Measurements from ENCODE around the gene CPB2. TPM values are rescaled to one million over a fixed set of nuclear protein-coding genes. Genes with fewer than 3 reads are reported as not detected.

CPB2 gene
- total RNA-seq, 4 donors from 2014 or later = 0.28 TPM; not detected in 3

DNA sequence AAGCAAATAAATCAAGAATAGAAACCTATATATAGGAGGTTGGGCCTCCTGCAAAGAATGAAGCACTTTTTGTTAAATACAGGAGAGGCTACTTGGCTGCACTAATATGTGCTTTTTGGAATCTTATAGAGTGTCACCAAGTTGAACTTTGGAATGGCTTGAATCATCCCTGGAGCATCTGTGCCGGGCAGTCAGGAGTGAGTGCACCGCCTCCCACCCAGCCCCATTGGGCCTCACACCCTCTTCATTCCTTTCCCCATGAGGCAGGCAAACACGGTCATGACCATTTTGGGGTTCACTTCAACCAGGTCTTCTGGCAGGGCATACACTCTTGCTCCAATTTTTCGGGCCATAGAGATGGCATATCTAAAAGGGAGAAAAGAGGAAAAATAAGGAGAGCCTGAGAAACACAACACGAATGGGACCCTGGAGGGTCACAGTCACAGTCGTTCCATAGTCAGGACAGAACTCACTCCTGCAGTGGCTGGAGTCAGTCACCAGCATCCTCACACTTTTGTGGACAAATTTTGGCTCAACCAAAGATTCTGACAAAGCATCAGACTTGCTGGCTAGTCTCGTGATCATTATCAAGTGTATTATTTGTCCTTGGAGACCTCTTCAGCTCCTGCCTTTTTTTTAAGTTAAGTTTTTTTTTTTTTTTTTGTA is 22.7 kb upstream of the CPB2 start:
- TF ChIP-seq POLR2A (IDR thresholded peaks at IDR 0.05) (no peak), CTCF (IDR thresholded peaks at IDR 0.05) (no peak)
- no peak overlapping the region for H3K4me3 ChIP-seq
- H3K4me1 ChIP-seq = no peaks in the 10 kb centered on the region
- intact Hi-C loops (cut with DNase I; ENCODE audit: low total_unique reads) = no loop called here
- no peaks in the 10 kb centered on the region for H3K36me3 ChIP-seq
- no peaks in the 10 kb centered on the region for H3K27me3 ChIP-seq
- DNase-seq = no peak
- no peaks in the 10 kb centered on the region for H3K9me3 ChIP-seq
- no peak overlapping the region for H3K27ac ChIP-seq

DNA sequence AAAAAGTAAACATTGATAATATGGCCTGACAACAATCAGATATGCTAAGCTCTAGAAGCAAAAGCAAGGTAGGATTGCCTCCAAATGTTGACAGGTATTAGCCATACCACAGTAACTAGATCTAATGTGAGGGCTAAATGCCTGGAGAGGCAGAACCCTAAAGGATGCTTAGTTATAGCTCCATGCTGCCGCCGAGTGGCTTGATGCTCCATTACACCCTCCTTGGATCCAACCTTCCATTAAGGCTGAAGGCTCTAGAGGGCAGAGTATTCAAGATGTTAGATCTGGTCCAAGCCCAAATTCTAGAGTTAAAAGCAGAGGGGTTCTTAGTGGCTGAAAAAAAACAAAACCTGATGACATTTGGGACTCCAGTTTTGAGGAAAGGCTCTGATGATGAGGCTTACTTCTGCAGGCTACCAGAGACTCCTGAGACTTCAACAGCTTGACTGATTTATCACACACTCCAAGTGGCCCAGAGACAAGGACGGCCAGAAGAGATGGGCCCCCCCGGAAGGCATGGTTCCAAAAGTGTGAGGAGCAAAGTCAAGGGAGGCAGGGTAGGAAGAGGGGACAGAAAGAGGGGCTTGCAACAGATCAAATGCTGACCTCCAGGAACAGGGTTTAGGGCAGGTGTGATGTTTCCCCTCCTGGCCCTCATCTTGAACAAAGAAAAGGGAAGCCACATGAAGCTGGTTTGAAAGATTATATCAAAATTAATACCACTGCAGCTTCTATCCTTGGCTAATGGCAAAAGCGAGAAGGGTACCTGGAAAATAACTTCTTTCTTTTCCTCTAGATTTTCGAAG is 21.9 kb upstream of the CPB2 start:
- intact Hi-C loops (cut with DNase I; ENCODE audit: low total_unique reads) = no loop called here
- H3K4me1 ChIP-seq = no peaks in the 10 kb centered on the region
- no peaks in the 10 kb centered on the region for H3K27me3 ChIP-seq
- no peak overlapping the region for H3K27ac ChIP-seq
- H3K9me3 ChIP-seq = no peaks in the 10 kb centered on the region
- H3K36me3 ChIP-seq = no peaks in the 10 kb centered on the region
- peak in 1 of 2 donors; percentile 51 for DNase-seq
- no peak overlapping the region for H3K4me3 ChIP-seq
- TF ChIP-seq POLR2A (IDR thresholded peaks at IDR 0.05) (no peak), CTCF (IDR thresholded peaks at IDR 0.05) (peak; percentile 10 to 55 (median 46))

DNA sequence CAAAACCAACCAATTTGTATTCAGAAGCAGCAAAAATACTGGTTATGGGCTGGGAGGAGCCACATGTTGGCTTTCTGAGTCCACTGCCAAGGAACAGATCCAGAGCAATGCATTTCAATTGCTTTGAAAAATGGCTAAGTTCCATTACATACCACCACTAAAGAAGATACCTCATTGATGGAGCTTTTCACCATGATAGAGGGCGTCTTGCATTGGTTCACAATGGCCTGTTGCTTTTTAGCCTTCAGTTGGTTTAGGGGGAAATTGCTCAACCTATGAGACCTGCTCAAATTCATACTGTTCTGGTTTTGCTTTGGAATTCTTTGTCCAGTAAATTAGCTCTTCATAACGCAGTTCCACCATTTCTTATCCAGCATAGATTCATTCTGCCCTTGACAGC is 21.2 kb upstream of the CPB2 start:
- no peak for DNase-seq
- Histone ChIP-seq H3K27ac (no peak overlapping the region), H3K36me3 (no peaks in the 10 kb centered on the region), H3K9me3 (no peaks in the 10 kb centered on the region), H3K27me3 (no peaks in the 10 kb centered on the region), H3K4me1 (no peaks in the 10 kb centered on the region), H3K4me3 (no peak overlapping the region)
- TF ChIP-seq CTCF (IDR thresholded peaks at IDR 0.05) (no peak), POLR2A (IDR thresholded peaks at IDR 0.05) (no peak)
- intact Hi-C loops (cut with DNase I; ENCODE audit: low total_unique reads) = no loop called here

DNA sequence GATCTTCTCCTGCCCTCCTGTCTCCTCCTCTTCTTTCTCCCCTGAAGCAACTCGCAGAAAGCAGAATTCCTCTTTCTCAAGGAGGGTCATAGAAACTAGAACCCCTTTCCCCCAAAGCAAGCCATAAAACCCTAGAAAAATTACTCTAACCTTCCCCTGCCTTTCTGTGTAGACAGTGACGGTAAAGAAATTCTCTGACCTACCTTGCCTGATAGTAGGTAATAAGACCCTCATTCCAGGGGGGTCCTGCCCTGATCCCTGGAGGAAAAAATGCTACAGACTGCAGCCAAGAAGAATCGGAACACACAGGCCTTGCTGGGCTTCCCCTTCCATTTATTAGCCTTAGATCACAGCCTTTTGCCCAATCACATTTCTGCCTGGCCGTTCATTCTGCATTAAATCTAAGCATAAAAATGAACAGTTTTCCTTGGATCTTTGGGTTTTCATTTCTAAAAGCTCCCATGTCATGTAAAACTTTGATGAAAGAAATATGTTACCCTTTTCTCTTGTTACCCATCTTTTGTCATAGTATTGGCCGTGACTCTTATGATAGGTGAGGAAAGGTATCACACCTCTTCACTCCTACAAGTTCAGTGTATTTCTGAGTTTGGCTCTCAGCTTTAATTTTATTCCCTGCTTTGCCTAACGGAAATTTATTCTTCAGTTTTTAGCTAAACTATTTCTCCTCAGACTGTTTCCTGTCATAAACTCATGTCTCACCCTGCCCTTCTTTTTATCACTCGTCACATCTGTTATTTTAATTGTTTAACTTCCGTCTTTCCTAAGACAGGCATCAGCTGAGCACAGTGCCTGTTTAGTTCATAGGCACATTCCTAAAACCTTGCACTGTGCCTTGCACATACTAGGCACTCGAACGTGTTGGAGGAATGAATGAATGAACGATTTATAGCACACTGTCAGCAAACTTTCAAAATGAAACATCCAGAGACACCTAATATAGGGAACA is 20.4 kb upstream of the CPB2 start:
- Histone ChIP-seq H3K27me3 (no peaks in the 10 kb centered on the region), H3K27ac (no peak overlapping the region), H3K36me3 (no peaks in the 10 kb centered on the region), H3K4me1 (no peaks in the 10 kb centered on the region), H3K9me3 (no peaks in the 10 kb centered on the region), H3K4me3 (no peak overlapping the region)
- intact Hi-C loops (cut with DNase I; ENCODE audit: low total_unique reads) = no loop called here
- DNase-seq = no peak
- TF ChIP-seq CTCF (IDR thresholded peaks at IDR 0.05) (no peak), POLR2A (IDR thresholded peaks at IDR 0.05) (no peak)
